Fibroblast of villous mesenchyme (primary cell): ENCODE data around the gene CIAPIN1. TPM values are rescaled to one million over a fixed set of nuclear protein-coding genes. Genes with fewer than 3 reads are reported as not detected.
A peak's percentile ranks its signal among the peaks of the same experiment; 100 is the strongest.

Source experiments
- DNase-seq: peaks from one replicate; pipeline ENCODE4 v3.0.0-alpha.2; 2010; ENCODE audit warnings: low read depth
- H3K4me3 ChIP-seq: 2 replicates; pipeline ENCODE4 v1.5.1; 2011; ENCODE audit warnings: low read depth, mild to moderate bottlenecking, low read length
- total RNA-seq: library from RNA; depleted of rRNA; stranded (reverse); fragments of >200 nt; gene quantifications from 2 replicates; pipeline ENCODE4 v1.2.3, GENCODE V29; 2012
- TF ChIP-seq, protein P1 (sequence below): IDR thresholded peaks from 2 replicates; pipeline ENCODE4 v1.5.1; 2012; ENCODE audit warnings: low read depth, mild to moderate bottlenecking, low read length; ENCODE audit not compliant: insufficient read depth

The CIAPIN1 gene
- total RNA-seq, 1 donor, result 62.6 TPM

- H3K4me3 ChIP-seq, result no peak overlapping the region
- no peak for DNase-seq
- TF ChIP-seq, protein P1, sequence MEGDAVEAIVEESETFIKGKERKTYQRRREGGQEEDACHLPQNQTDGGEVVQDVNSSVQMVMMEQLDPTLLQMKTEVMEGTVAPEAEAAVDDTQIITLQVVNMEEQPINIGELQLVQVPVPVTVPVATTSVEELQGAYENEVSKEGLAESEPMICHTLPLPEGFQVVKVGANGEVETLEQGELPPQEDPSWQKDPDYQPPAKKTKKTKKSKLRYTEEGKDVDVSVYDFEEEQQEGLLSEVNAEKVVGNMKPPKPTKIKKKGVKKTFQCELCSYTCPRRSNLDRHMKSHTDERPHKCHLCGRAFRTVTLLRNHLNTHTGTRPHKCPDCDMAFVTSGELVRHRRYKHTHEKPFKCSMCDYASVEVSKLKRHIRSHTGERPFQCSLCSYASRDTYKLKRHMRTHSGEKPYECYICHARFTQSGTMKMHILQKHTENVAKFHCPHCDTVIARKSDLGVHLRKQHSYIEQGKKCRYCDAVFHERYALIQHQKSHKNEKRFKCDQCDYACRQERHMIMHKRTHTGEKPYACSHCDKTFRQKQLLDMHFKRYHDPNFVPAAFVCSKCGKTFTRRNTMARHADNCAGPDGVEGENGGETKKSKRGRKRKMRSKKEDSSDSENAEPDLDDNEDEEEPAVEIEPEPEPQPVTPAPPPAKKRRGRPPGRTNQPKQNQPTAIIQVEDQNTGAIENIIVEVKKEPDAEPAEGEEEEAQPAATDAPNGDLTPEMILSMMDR, result no peak
These were observed 24.0 kb upstream of the CIAPIN1 start for GRCh38 chr16:57471209-57471608.

DNA sequence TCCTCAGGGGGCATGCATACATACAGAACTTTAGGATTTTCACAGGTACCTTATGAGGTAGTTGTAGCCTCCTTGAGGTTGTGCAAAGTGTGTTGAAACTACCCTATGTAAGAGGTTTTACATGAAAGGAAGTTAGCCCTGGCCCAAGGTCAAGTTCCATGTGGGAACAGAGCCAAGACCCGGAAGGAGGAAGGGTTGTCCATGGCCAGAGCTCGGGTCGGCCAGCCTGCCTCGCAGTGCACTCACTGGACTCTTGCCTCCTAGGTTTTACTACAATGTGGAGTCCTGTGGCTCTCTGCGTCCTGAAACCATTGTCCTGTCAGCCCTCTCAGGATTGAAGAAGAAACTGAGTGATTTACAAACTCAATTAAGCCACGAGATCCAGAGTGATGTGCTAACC, 23.5 kb upstream of the CIAPIN1 start:
- peak; percentile 58 for DNase-seq
- H3K4me3 ChIP-seq, result no peak overlapping the region
- TF ChIP-seq, protein P1, result no peak

DNA sequence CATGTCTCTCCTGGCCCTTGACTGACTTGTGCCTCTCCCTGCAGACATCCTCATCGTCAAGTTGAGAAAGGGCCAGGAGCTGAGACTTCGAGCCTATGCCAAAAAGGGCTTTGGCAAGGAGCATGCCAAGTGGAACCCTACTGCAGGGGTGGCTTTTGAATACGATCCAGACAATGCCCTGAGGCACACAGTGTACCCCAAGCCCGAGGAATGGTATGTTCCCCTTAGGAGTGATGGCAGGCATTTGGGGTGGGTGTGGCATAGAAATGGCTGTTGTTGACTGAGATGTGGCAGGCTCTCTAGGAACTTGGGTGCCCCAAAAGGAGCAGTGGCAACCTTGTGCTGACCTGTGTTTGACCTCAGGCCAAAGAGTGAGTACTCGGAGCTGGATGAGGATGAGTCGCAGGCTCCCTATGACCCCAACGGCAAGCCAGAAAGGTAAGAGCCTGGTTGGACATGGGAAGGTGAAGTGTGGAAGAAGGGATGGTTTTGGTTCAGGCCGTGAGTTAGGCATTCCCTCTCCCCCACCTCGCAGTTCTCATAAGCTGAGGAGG, 22.8 kb upstream of the CIAPIN1 start:
- TF ChIP-seq, protein P1, result no peak
- no peak overlapping the region for H3K4me3 ChIP-seq
- DNase-seq, result no peak

DNA sequence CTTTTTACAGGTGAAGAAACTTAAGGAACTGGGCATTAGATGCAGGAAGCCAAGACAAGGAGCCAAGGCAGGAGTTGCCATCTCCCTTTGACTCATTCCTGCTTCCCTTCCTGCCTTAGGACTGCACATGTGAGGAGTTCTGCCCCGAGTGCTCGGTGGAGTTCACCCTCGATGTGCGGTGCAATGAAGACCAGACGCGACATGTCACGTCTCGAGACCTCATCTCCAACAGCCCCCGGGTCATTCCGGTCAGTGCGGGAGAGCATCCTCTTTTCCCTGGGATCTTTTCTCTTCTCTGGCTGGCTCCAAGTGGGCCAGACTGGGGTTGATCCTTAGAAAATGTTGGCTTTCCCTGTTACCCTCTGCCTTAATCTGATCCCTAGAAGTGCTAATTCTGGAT, 21.9 kb upstream of the CIAPIN1 start:
- TF ChIP-seq, protein P1, result no peak
- DNase-seq, result no peak

GRCh38 chr16:57468346-57468745, 21.2 kb upstream of the CIAPIN1 start:
- DNase-seq, result no peak
- TF ChIP-seq, protein P1, result no peak

More for the DNA sequence above, 21.9 kb upstream of the CIAPIN1 start:
- no peak overlapping the region for H3K4me3 ChIP-seq

GRCh38 chr16:57464523-57464922, 17.3 kb upstream of the CIAPIN1 start:
- no peak overlapping the region for H3K4me3 ChIP-seq
- DNase-seq, result no peak
- TF ChIP-seq, protein P1, result no peak

More at GRCh38 chr16:57468346-57468745, 21.2 kb upstream of the CIAPIN1 start:
- no peak overlapping the region for H3K4me3 ChIP-seq

DNA sequence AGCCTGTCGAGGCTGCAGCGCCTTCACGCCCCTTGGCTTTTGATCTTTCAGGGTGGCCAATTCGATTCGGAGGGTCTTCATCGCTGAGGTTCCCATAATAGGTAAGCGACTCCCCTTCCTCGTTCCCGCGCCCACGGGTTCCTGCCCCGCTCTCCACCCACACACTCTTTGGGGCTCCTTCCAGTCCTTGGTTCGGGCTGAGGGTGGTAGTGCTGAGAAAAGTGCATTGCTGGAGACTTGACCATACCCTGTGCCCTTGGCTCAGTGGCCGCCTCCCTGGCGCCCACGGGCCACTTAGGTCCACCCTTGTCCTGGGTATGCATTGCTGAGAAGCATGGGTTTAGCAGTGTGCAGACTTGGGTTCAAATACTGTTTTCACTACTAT, 15.8 kb upstream of the CIAPIN1 start:
- TF ChIP-seq, protein P1, result no peak
- DNase-seq, result no peak
- H3K4me3 ChIP-seq, result peak overlapping the region; percentile 68
